GM21825 (cell line): ENCODE results near the gene RAB6D.
"Not testable (repeated sequence)": the region's sequence is repeated elsewhere in the genome, so short reads cannot be mapped to it uniquely, and the experiment has no call there.

Experiments used
- ATAC-seq: cut with Tn5 transposase; IDR thresholded peaks from one replicate; pipeline ENCODE4 v1.9.1; 2021; ENCODE audit warnings: mild to moderate bottlenecking, moderate library complexity; ENCODE audit not compliant: unreplicated experiment

Gene RAB6D

DNA sequence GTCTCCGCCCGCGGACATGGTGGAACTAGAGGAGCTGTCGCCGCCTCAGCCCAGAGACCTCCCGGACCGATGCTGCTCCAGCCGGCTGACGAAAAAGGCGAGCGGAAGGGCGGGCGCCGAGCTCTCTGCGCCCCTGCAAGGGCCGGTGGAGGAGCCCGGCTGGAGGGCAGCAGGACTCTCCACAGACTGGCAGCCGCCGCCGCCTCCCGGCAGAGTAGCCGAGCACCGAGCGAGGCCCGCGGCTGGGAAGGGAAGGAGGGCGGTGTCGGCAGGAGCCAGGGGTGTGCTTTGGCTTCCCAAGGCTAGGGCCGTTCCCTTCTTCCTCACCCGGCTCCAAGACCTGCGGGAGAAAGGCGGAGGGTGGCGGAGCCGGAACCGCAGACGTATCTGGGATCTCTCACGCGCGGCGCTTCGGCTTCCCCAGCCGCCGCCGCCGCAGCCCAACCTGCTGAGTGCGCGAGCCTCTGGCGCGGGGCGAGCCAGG, at the start of gene RAB6D:
Gene RAB6D, minus strand, starts transcription at position 466 of the 484 bp plus-strand sequence. Its CDS starts 448 bp downstream, at position 18.
- ATAC-seq = not testable (repeated sequence)

DNA sequence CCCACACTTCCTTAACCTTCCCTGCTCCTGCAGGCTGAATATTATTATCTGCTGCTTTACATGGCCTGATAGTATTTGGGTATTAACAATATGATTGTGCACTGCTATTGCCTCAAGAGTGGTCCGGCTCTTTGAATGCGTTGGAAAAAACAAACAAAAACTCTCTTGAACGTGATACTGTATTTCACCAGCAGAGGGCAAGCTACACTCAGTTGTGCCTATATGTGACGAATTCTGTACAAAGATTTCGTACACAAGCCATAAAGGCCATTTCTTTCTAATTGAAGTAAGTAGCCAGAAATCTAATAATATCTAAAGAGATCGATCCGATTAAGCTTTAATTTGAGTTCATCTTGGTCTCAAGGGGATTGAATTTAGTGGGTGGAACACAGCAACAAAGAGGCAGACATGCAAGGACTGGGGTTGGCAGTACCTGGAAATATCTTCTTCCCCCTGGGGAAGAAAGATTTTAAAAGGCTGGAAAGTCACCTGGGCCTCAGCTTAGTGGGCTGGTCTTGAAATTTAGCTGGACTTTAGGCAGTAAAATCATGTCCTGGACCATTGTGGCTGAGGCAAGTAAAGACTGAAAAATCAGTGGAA, 49.3 kb upstream of the RAB6D start:
- ATAC-seq = no peak

DNA sequence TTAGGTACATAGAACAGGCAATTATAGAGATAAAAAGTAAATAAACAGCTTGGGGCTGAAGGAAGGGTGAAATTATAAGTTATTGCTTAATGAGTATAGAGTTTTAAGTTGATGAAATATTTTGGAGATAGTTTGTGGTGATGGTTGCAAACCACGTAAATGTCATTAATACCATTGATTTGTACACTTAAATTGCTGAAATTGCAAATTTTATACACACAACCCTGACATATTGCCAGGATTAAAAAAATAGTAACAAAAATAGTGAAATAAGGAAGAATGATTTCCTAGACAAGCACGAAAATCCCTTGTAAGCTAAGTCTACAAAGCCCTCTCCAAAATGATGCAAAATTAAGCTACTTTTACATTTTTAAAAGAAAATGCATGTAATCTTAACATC, 46.2 kb upstream of the RAB6D start:
- ATAC-seq = no peak

- ATAC-seq = no peak
These were observed 44.8 kb upstream of the RAB6D start for GRCh38 chr2:131408778-131409177.

- ATAC-seq = no peak
These were observed 44.2 kb upstream of the RAB6D start for GRCh38 chr2:131408207-131408606.

- no peak for ATAC-seq
These were observed 40.8 kb upstream of the RAB6D start for GRCh38 chr2:131404753-131405152.

DNA sequence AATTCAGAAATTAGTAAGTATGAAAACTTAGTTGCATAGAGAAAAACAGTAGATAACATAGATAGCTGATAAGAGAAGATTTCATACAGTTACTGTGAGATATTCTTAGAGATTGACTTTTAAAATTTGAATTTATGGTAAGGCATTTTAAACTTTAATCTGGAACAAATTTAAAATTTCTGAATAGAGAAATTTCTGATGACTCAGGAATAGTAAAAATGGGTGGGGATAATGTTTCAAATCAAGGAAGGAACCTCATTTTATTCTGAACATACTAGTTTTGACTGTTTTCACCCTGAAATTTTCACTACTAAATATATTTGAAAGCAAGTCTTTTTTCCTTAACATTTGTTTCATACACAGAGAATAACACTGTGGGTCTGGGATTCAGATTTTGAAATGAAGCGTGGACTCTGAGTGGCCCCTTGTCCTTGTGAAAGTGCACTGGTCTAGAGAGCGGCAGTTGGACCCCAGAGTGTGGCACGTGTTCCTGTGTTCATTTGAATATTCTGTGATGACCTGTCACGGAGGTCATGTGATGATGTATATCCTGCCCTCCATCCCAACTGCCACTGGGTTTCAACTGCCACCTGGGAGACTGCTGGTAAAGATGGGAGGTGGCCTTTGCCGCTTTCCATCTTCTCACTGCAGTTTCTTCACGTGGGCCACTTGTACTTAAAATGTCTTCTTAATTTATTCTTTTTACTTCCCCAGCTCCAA, 38.5 kb upstream of the RAB6D start:
- no peak for ATAC-seq

GRCh38 chr2:131400849-131401248, 36.9 kb upstream of the RAB6D start:
- no peak for ATAC-seq

DNA sequence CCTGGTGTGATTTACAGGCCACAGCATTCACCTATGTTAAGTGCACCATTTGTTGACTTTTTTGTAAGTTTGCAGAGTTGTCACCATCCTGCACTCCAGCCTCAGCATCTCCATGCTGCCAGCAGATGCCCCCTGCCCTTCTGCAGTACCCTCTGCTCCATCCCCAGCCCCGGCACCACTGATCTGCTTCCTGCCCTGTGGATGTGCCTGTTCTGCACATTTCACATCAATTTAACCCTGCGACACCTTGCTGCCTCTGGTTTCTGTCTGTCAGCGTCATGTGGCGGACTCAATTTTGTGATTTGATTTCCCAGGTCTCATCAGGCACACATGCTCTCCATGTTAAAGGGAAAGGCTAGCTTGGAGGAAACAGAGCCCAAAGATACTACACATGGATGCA, 36.5 kb upstream of the RAB6D start:
- ATAC-seq = not testable (repeated sequence)

GRCh38 chr2:131396209-131396608, 32.2 kb upstream of the RAB6D start:
- not testable (repeated sequence) for ATAC-seq

- ATAC-seq = not testable (repeated sequence)
These were observed 31.2 kb upstream of the RAB6D start for GRCh38 chr2:131395024-131395645.

- no peak for ATAC-seq
These were observed 30.4 kb upstream of the RAB6D start for GRCh38 chr2:131394147-131394931.

GRCh38 chr2:131391953-131392352, 28.0 kb upstream of the RAB6D start:
- not testable (repeated sequence) for ATAC-seq

DNA sequence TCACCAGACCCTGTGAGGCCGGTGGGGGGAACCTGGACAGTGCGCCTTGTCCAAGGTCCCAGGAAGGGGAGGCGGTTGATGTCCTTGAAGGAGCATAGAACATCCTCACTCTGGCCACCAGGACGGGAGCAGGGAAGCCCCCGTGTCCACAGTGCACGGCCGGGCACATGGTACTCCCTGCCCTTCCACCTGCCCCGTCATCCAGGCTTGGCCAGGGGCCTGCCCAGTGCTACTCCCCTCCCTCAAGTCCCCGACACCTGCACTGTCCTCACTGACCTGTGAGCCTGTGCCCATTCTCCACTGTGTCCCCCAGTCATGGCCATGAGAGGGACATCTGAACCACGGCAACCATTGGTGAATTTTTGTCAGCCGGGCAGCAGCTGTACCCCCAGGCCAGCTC, 27.5 kb upstream of the RAB6D start:
- ATAC-seq = not testable (repeated sequence)

DNA sequence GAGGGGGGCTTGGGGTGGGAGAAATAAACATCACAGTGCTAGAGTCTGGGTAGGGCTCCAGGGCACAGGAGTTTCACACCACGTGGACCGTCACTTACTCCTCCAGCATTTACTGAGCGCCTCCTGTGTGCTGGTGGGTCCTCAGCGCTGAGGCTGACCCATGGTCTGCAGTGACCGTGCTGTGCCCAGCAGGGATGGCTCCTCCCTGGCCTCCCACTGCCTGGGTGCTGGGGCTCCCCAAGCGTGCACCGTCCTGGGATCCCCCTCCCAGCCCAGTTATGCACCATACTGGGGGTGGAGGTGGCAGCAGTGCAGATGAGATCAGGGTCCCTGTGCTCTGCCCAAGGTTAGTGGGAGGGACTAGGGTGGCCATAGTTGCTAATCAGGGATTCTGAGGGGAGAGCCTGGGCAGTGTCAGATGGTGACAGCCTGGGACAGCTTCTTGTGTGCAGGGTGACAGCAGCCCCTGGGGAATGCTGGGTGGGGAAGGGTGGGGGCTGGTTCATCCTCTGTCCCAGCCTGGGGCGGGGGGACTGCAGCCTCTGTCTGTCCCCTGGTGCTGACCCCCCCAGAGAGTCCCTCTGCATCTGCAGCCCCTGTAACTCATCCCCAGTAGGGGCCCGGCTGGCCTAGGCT, 26.6 kb upstream of the RAB6D start:
- not testable (repeated sequence) for ATAC-seq

DNA sequence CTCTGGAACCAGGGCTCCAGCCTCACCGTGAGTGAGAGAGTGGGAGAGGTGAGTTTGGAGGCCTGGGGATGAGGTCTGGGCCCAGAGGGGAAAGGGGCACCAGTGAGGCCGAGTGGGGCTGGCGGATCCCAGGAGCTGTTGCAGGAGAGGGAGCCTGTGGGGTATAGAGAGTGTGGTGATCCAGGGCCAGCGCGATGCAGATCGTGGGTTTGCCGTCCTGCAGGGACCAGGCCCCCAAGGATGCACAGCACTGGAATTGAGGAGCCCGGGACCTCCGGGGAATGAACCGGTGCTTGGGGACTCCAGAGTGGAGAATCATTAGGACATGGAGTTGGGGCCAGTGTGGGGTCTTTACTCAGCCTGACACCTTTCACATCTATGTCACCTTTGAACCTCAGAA, 25.7 kb upstream of the RAB6D start:
- no peak for ATAC-seq

- not testable (repeated sequence) for ATAC-seq
These were observed 24.9 kb upstream of the RAB6D start for GRCh38 chr2:131388834-131389233.

GRCh38 chr2:131373111-131373510, 9.1 kb upstream of the RAB6D start:
- ATAC-seq = not testable (repeated sequence)

DNA sequence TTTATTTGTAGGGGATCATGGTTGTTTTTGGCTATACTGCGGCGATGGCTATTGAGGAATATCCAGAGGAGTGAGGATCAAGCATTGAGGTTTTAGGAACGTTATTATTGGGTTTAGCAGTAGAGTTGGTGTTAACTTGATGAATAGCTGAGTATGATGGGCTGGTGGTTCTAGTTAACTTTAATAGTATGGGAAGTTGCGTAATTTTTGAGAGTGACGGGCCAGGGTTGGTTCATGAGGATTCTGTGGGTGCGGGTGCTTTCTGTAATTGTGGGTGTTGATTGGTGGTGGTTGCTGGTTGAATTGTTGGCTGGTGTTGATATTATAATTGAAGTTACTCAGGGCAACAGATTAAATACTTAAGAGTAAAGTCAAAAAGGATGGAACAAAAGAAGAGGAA, 6.0 kb upstream of the RAB6D start:
- ATAC-seq = no peak

GRCh38 chr2:131368493-131369066, 4.6 kb upstream of the RAB6D start:
- not testable (repeated sequence) for ATAC-seq
